Hematopoietic multipotent progenitor cell treated with erythropoietin and hydrocortisone succinate and interleukin-3 and kit ligand, for 4 days (in vitro differentiated cells): ENCODE measurements around the gene HJURP.
"Not testable (repeated sequence)": the region's sequence is repeated elsewhere in the genome, so short reads cannot be mapped to it uniquely, and the experiment has no call there.

Experiments
- DNase-seq: peaks from one replicate; pipeline ENCODE4 v3.0.0-alpha.2; 2015

Gene HJURP, protein sequence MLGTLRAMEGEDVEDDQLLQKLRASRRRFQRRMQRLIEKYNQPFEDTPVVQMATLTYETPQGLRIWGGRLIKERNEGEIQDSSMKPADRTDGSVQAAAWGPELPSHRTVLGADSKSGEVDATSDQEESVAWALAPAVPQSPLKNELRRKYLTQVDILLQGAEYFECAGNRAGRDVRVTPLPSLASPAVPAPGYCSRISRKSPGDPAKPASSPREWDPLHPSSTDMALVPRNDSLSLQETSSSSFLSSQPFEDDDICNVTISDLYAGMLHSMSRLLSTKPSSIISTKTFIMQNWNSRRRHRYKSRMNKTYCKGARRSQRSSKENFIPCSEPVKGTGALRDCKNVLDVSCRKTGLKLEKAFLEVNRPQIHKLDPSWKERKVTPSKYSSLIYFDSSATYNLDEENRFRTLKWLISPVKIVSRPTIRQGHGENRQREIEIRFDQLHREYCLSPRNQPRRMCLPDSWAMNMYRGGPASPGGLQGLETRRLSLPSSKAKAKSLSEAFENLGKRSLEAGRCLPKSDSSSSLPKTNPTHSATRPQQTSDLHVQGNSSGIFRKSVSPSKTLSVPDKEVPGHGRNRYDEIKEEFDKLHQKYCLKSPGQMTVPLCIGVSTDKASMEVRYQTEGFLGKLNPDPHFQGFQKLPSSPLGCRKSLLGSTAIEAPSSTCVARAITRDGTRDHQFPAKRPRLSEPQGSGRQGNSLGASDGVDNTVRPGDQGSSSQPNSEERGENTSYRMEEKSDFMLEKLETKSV

GRCh38 chr2:233854241-233854981 lies at the start of gene HJURP:
HJURP (minus strand) TSS chr2:233854535; CDS start chr2:233854500, 35 bp downstream.
- peak; percentile 99 for DNase-seq

GRCh38 chr2:233901884-233902283 lies 47.5 kb upstream of the HJURP start:
- DNase-seq = no peak

- no peak for DNase-seq
Observed at GRCh38 chr2:233901367-233901766, 47.0 kb upstream of the HJURP start.

GRCh38 chr2:233896253-233896652 lies 41.9 kb upstream of the HJURP start:
- not testable (repeated sequence) for DNase-seq

DNA sequence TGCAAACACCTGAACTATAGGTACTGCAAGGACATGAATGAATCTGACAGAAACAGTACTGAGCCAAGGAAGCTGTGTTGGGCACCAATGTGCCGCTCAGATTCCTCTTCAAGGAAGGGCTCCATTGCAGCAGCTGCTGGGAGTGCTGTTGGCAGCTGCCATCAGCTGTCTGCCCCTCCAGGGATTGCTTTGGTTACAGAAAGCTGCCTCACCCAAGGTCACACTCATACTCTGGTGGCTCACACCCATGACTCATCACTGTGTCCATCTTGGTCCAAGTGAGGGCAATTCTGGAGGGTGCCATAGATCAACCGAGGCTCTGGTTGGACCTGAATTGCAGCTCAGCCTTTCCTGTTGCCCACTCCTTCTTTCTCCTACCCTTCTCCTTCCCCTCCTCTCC lies 38.5 kb upstream of the HJURP start:
- no peak for DNase-seq

GRCh38 chr2:233882353-233882752 lies 28.0 kb upstream of the HJURP start:
- no peak for DNase-seq

- DNase-seq = peak; percentile 65
Observed at GRCh38 chr2:233872125-233872524, 17.8 kb upstream of the HJURP start.

GRCh38 chr2:233871432-233871831 lies 17.1 kb upstream of the HJURP start:
- no peak for DNase-seq

DNA sequence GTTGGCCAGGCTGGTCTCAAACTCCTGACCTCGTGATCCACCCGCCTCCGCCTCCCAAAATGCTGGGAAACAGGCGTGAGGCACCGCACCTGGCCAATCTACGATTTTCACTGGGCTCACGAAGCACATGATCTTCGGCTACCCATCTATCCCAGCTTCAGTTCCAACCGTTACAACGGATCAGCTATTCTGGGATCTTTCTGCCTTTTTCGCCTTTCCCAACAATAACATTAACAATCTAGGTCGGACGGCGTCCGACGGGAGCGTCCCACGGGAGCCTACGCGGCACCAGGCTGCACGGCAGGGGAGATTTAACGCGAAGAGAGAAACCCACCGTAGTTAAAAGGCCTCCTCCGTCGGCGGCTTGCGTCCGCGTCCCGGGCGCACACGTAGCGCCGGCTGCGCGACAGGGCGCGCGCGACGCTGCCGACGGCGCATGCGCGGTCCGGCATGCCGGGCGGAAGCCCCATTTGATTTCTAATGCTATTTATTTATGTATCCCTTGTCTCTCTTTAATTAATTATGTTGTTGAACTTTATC lies 13.7 kb upstream of the HJURP start, which contains the start of gene MSL3B:
TSS of gene MSL3B (minus strand) at position 394 of the 540 bp plus-strand sequence.
- peak; percentile 83 for DNase-seq

- no peak for DNase-seq
Observed at GRCh38 chr2:233866479-233866878, 12.1 kb upstream of the HJURP start.

GRCh38 chr2:233865838-233866237 lies 11.5 kb upstream of the HJURP start:
- DNase-seq = peak; percentile 30

GRCh38 chr2:233862261-233862768 lies 8.0 kb upstream of the HJURP start:
- DNase-seq = no peak

DNA sequence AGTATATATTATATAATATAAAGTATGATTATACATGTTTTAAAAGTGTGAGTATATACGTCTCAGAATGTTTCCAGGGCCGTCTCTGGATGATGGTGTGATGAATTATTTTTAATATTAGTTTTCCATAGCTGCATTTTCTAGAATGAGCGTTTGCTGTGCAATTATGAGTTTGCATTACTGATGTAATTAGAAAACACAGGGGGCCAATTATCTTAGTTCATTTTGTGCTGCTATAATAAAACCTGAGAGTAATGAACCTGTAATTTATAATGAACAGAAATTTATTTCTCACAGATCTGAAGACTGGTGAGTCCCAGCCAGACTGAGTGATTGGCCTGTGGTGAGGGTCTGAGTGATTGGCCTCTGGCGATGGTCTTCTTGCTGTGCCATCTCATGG lies 4.0 kb upstream of the HJURP start:
- no peak for DNase-seq

- peak; percentile 87 for DNase-seq
Observed at GRCh38 chr2:233857511-233858141, 3.3 kb upstream of the HJURP start.

GRCh38 chr2:233856184-233856583 lies 1.8 kb upstream of the HJURP start:
- DNase-seq = peak; percentile 64

DNA sequence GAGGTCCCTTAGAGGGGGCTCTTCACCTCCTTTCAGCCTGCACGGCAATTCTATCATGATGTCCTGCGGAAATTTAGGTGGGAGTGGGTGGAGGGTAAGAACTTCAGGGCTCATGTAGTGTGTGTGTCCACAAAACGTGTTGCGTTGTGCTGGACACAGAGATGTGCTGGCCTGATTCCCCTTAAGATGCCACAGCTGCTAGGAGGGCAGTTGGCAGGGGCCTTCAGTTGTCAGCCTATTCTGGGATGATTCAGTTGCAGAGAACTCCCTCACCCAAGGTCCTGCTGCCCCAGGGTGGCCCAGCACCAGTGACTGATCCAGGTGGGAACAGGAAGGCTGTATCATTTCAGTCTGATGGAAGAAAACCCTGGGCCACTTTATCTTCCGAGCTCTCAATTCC lies 1.0 kb upstream of the HJURP start:
- DNase-seq = no peak

DNA sequence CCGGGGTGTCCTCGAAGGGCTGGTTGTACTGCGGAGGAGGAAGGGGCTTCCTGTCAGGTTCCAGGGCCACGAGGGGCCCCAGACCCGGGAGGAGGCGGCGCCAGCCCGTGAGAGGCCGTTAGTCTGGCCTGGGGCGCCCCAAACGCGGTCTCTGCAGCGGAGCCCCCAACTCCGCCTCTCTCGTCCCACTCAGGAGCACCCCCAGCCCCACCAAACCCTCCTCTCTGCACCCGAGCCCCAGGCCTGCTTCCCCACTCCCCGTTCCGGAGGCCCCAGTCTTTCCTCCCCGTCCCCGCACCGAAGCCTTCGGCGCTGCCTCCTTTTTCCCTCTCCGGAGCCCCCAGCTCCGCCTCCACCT lies 473 bp downstream of the HJURP start:
- no peak for DNase-seq

- no peak for DNase-seq
Observed at GRCh38 chr2:233853353-233853752, 982 bp downstream of the HJURP start.

GRCh38 chr2:233852056-233852455 lies 2.3 kb downstream of the HJURP start:
- DNase-seq = peak; percentile 85

GRCh38 chr2:233851169-233851568 lies 3.2 kb downstream of the HJURP start:
- DNase-seq = no peak

- no peak for DNase-seq
Observed at GRCh38 chr2:233850745-233851144, 3.6 kb downstream of the HJURP start.

- DNase-seq = no peak
Observed at GRCh38 chr2:233849607-233850271, 4.6 kb downstream of the HJURP start.
